Transverse colon (tissue), 4 donors: ENCODE results near the gene ZNF335.
"Not testable (repeated sequence)": the region's sequence is repeated elsewhere in the genome, so short reads cannot be mapped to it uniquely, and the experiment has no call there.

Experiments used
- CTCF ChIP-seq, 5 experiments: fragments of 200-600 bp in 3 of 5; fragments of 450-650 bp in 2 of 5; sonication (generic) in 3 of 5; IDR thresholded peaks; 1 replicate in 2 of 5; 2 replicates in 3 of 5; pipeline ENCODE4 v1.5.1; 2016 to 2017; ENCODE audit warnings: antibody characterized with exemption in 5 of 5, inconsistent platforms in 3 of 5, mild to moderate bottlenecking in 2 of 5, moderate library complexity in 1 of 5
- POLR2AphosphoS5 ChIP-seq, 3 donors: sonication (generic); formaldehyde crosslinking; IDR thresholded peaks; one replicate each; pipeline ENCODE4 v1.6.1; 2016; ENCODE audit warnings: antibody characterized with exemption in 3 of 3

GRCh38 chr20:45901332-45901731, 70.7 kb downstream of the ZNF335 start:
- TF ChIP-seq CTCF, POLR2AphosphoS5 (IDR thresholded peaks at IDR 0.05): not testable (repeated sequence)
